IMR-90 (cell line): ENCODE results near the gene COPS7A. TPM values are rescaled to one million over a fixed set of nuclear protein-coding genes. Genes with fewer than 3 reads are reported as not detected.

Experiments
- ATAC-seq: fragments of 200-7000 bp; cut with Tn5 transposase; 2 replicates; pipeline ENCODE4 v1.9.1; 2020; ENCODE audit warnings: low read depth, mild to moderate bottlenecking, moderate library complexity
- BruUV-seq: library from RNA; stranded (reverse); fragments of 400-500 nt; replicated peaks from 2 replicates; lab custom pipeline; 2021; lab: Mats Ljungman, UMichigan
- CTCF ChIA-PET: fragments of 300-600 bp; formaldehyde crosslinking; extraction: SDS; loops from one replicate; lab custom pipeline; 2021; ENCODE audit warnings: antibody characterized with exemption; lab: Yijun Ruan, JAX
- POLR2A ChIA-PET: fragments of 300-600 bp; sonication (Branson Sonifier 250); formaldehyde crosslinking; loops from one replicate; lab custom pipeline; 2022; ENCODE audit warnings: antibody characterized with exemption; ENCODE audit not compliant: unreplicated experiment; lab: Charles Lee
- DNase-seq: peaks from one replicate; pipeline ENCODE4 v3.0.0; 2013
- H2AFZ ChIP-seq: replicated peaks from 2 replicates; pipeline ENCODE3; 2013; ENCODE audit warnings: low read length, mild to moderate bottlenecking; ENCODE audit not compliant: poor library complexity
- H2AK5ac ChIP-seq: 2 replicates; pipeline ENCODE4 v1.6.1; 2013; ENCODE audit warnings: low read depth, low read length, inconsistent platforms
- H2AK9ac ChIP-seq: replicated peaks from 2 replicates; pipeline ENCODE3; 2013; ENCODE audit warnings: mild to moderate bottlenecking, low read depth, low read length, moderate library complexity; ENCODE audit not compliant: poor library complexity
- H2BK120ac ChIP-seq: 2 replicates; pipeline ENCODE4 v1.6.1; 2013; ENCODE audit warnings: low read depth, low read length, inconsistent platforms
- H2BK15ac ChIP-seq: 3 replicates; pipeline ENCODE4 v1.6.1; 2013; ENCODE audit warnings: low read depth, low read length, inconsistent platforms
- H2BK20ac ChIP-seq: 2 replicates; pipeline ENCODE4 v1.6.1; 2013; ENCODE audit warnings: low read depth, mild to moderate bottlenecking, inconsistent platforms, low read length, moderate library complexity
- H2BK5ac ChIP-seq: 2 replicates; pipeline ENCODE4 v1.6.1; 2013; ENCODE audit warnings: mild to moderate bottlenecking, low read depth, low read length, inconsistent platforms; ENCODE audit not compliant: poor library complexity, severe bottlenecking
- H3K14ac ChIP-seq: replicated peaks from 2 replicates; pipeline ENCODE4 v1.6.1; 2013; ENCODE audit warnings: low read depth, low read length, inconsistent platforms
- H3K18ac ChIP-seq: 2 replicates; pipeline ENCODE4 v1.6.1; 2013; ENCODE audit warnings: low read depth, low read length, control low read depth
- H3K23ac ChIP-seq: 2 replicates; pipeline ENCODE4 v1.6.1; 2013; ENCODE audit warnings: low read depth, low read length, inconsistent platforms
- H3K27ac ChIP-seq: 2 replicates; pipeline ENCODE4 v1.5.1; 2013; ENCODE audit warnings: mild to moderate bottlenecking, control low read depth, low read length; ENCODE audit not compliant: insufficient read depth
- H3K27me3 ChIP-seq: 2 replicates; pipeline ENCODE4 v1.6.1; 2013; ENCODE audit warnings: low read length; ENCODE audit not compliant: control insufficient read depth, insufficient read depth
- H3K36me3 ChIP-seq: 2 replicates; pipeline ENCODE4 v1.6.1; 2013; ENCODE audit warnings: low read length, mixed read lengths; ENCODE audit not compliant: control insufficient read depth, insufficient read depth
- H3K4ac ChIP-seq: 2 replicates; pipeline ENCODE4 v1.6.1; 2013; ENCODE audit warnings: low read depth, low read length, inconsistent platforms
- H3K4me1 ChIP-seq: 2 replicates; pipeline ENCODE4 v1.6.1; 2013; ENCODE audit warnings: low read length, mixed read lengths; ENCODE audit not compliant: control insufficient read depth, insufficient read depth
- H3K4me2 ChIP-seq: 2 replicates; pipeline ENCODE4 v1.6.1; 2013; ENCODE audit warnings: low read depth, mild to moderate bottlenecking, control low read depth, low read length, moderate library complexity
- H3K4me3 ChIP-seq: 2 replicates; pipeline ENCODE4 v1.5.1; 2013; ENCODE audit warnings: low read depth, mild to moderate bottlenecking, control low read depth, low read length, moderate library complexity; ENCODE audit not compliant: insufficient read depth
- H3K56ac ChIP-seq: 2 replicates; pipeline ENCODE4 v1.6.1; 2013; ENCODE audit warnings: low read length, inconsistent platforms; ENCODE audit not compliant: insufficient read depth; ENCODE audit errors: extremely low read depth
- H3K79me1 ChIP-seq, 2 experiments: 2 replicates each; pipeline ENCODE4 v1.6.1; 2013; ENCODE audit warnings: low read length in 2 of 2, inconsistent platforms in 1 of 2, low read depth in 1 of 2
- H3K9ac ChIP-seq: 2 replicates; pipeline ENCODE4 v1.6.1; 2013; ENCODE audit warnings: low read depth, low read length, control low read depth
- H3K9me1 ChIP-seq: 2 replicates; pipeline ENCODE4 v1.6.1; 2013; ENCODE audit warnings: low read length, inconsistent platforms; ENCODE audit not compliant: insufficient read depth
- H3K9me3 ChIP-seq: 2 replicates; pipeline ENCODE4 v1.6.1; 2013; ENCODE audit warnings: low read length; ENCODE audit not compliant: control insufficient read depth, insufficient read depth
- H4K20me1 ChIP-seq: 2 replicates; pipeline ENCODE4 v1.6.1; 2013; ENCODE audit warnings: low read length, inconsistent platforms; ENCODE audit not compliant: insufficient read depth
- H4K5ac ChIP-seq: 2 replicates; pipeline ENCODE4 v1.6.1; 2013; ENCODE audit warnings: mild to moderate bottlenecking, low read depth, low read length, control low read depth
- H4K8ac ChIP-seq, 2 experiments: 2 replicates each; pipeline ENCODE4 v1.6.1; 2013; ENCODE audit warnings: low read depth in 2 of 2, low read length in 2 of 2, control low read depth in 1 of 2, inconsistent platforms in 1 of 2
- H4K91ac ChIP-seq: 2 replicates; pipeline ENCODE4 v1.6.1; 2013; ENCODE audit warnings: low read depth, low read length, inconsistent platforms; ENCODE audit not compliant: insufficient read depth
- BHLHE40 ChIP-seq: fragments of 150-350 bp; IDR thresholded peaks from 2 replicates; pipeline ENCODE4 v1.6.1; 2016; ENCODE audit warnings: mild to moderate bottlenecking, low read depth, low read length
- CEBPB ChIP-seq: IDR thresholded peaks from 2 replicates; pipeline ENCODE4 v1.6.1; 2012; ENCODE audit warnings: low read depth, low read length, improper control_type of control experiment
- CHD1 ChIP-seq: IDR thresholded peaks from 2 replicates; pipeline ENCODE4 v1.6.1; 2012; ENCODE audit warnings: low read depth, low read length, improper control_type of control experiment
- FOS ChIP-seq: fragments of 150-350 bp; IDR thresholded peaks from 2 replicates; pipeline ENCODE4 v1.6.1; 2016; ENCODE audit warnings: low read depth, low read length
- MAFK ChIP-seq: IDR thresholded peaks from 2 replicates; pipeline ENCODE4 v1.6.1; 2012; ENCODE audit warnings: low read depth, low read length, improper control_type of control experiment
- MAZ ChIP-seq: IDR thresholded peaks from 2 replicates; pipeline ENCODE4 v1.6.1; 2012; ENCODE audit warnings: low read depth, mild to moderate bottlenecking, low read length, improper control_type of control experiment, moderate library complexity, borderline replicate concordance
- MXI1 ChIP-seq: IDR thresholded peaks from 2 replicates; pipeline ENCODE4 v1.6.1; 2012; ENCODE audit warnings: low read depth, mild to moderate bottlenecking, low read length, moderate library complexity, borderline replicate concordance
- NFE2L2 ChIP-seq: fragments of 150-350 bp; IDR thresholded peaks from 2 replicates; pipeline ENCODE4 v1.6.1; 2016; ENCODE audit warnings: low read depth, mild to moderate bottlenecking, low read length
- POLR2A ChIP-seq: IDR thresholded peaks from 2 replicates; pipeline ENCODE4 v1.6.1; 2012; ENCODE audit warnings: mild to moderate bottlenecking, low read depth, low read length
- RAD21 ChIP-seq: IDR thresholded peaks from 2 replicates; pipeline ENCODE4 v1.6.1; 2012; ENCODE audit warnings: low read length, improper control_type of control experiment
- RCOR1 ChIP-seq: IDR thresholded peaks from 2 replicates; pipeline ENCODE4 v1.6.1; 2012; ENCODE audit warnings: mild to moderate bottlenecking, low read length, improper control_type of control experiment; ENCODE audit not compliant: insufficient replicate concordance
- RFX5 ChIP-seq: IDR thresholded peaks from 2 replicates; pipeline ENCODE4 v1.8.0; 2012; ENCODE audit warnings: low read depth, mild to moderate bottlenecking, low read length, moderate library complexity
- SMC3 ChIP-seq: fragments of 150-350 bp; IDR thresholded peaks from 2 replicates; pipeline ENCODE4 v1.6.1; 2016; ENCODE audit warnings: low read depth, mild to moderate bottlenecking, antibody characterized with exemption, low read length, moderate library complexity
- WGBS, 2 experiments: methylation state at CpG; one replicate each; pipeline versions ENCODE4 v1.1.5 to v1.1.7; 2013; ENCODE audit warnings: missing lambda C conversion rate in 2 of 2; ENCODE audit not compliant: insufficient read length in 1 of 2; ENCODE audit errors: extremely low coverage in 2 of 2; 5-methylcytosine and 5-hydroxymethylcytosine counted together
- dilution Hi-C: fragments of 300-500 bp; cut with HindIII; formaldehyde crosslinking; loops from one replicate; pipeline ENCODE4 v1.14.3; 2018; ENCODE audit warnings: low sequenced_read_pairs; ENCODE audit not compliant: unreplicated experiment
- in situ Hi-C: fragments of 300-500 bp; cut with MboI; formaldehyde crosslinking; loops from 3 replicates; pipeline ENCODE4 v1.14.3; 2019; ENCODE audit warnings: low sequenced_read_pairs, inconsistent platforms, mixed read lengths
- intact Hi-C: fragments of 100-400 bp; cut with micrococcal nuclease; formaldehyde crosslinking; loops from 2 replicates; pipeline ENCODE4 v1.10.0; 2022
- polyA plus RNA-seq, 3 experiments: library from polyadenylated mRNA; depleted of rRNA; stranded (reverse); fragments of >200 nt; gene quantifications; 2 replicates each; pipeline ENCODE4 v1.2.3, GENCODE V29; 2012; ENCODE audit warnings: low replicate concordance in 1 of 3
- total RNA-seq: library from RNA; depleted of rRNA; stranded (reverse); fragments of >200 nt; gene quantifications from 2 replicates; pipeline ENCODE4 v1.2.3, GENCODE V29; 2012
- TF ChIP-seq, protein P1 (sequence below): fragments of 150-350 bp; IDR thresholded peaks from 2 replicates; pipeline ENCODE4 v1.6.1; 2017; ENCODE audit warnings: mild to moderate bottlenecking, antibody characterized with exemption, low read length, low read depth
- TF ChIP-seq, protein P2 (sequence below): conservative IDR thresholded peaks from 2 replicates; pipeline ENCODE4 v1.5.1; 2012; ENCODE audit warnings: mild to moderate bottlenecking, low read depth, low read length, improper control_type of control experiment
- TF ChIP-seq, protein P3 (sequence below): fragments of 150-350 bp; IDR thresholded peaks from 2 replicates; pipeline ENCODE4 v1.6.1; 2016; ENCODE audit warnings: low read depth, mild to moderate bottlenecking, low read length, moderate library complexity, borderline replicate concordance

The COPS7A gene
- total and polyA plus RNA-seq, 2 of the 4 experiments (the other 2 are of a cell fraction): 58.8 to 135 TPM

DNA sequence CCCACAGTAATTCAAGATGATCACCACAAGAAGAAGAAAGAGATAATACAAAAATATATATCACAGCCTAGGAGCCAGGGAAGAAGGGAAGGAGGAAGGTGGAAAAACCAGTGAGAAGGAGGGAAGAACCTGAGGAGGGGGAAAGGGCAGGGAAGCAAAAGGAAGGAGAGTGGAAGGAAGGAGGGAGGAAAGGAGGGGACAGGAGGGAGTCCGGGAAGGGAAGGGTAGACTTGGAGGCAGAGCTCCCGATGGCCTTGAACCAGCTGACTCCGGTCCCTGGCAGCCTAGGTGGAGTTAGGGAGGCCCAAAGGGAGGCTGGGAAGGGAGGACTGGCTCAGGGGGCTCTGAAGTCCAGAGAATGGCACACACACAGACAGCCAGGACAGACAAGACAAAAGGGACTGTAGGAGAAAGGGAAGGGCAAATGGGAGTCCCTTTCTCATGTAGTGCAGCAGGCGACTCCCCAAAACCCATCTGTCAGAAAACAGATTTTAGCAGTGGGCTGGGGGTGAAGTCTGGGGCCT, 30.0 kb upstream of the COPS7A start:
- Histone ChIP-seq H3K9me3 (no peaks in the 10 kb centered on the region), H2AK5ac (no peak overlapping the region), H3K27me3 (no peaks in the 10 kb centered on the region), H2BK120ac (no peak overlapping the region), H4K91ac (no peak overlapping the region), H3K9ac (no peak overlapping the region), H4K8ac (no peak overlapping the region), H2BK5ac (no peak overlapping the region), H3K27ac (no peak overlapping the region), H4K5ac (no peak overlapping the region), H3K4me3 (no peak overlapping the region), H3K18ac (no peak overlapping the region), H2BK15ac (no peak overlapping the region), H2AK9ac (no peak overlapping the region), H3K23ac (no peak overlapping the region), H3K9me1 (no peaks in the 10 kb centered on the region), H2AFZ (no peak overlapping the region), H3K14ac (no peak overlapping the region), H3K79me1 (peaks cover 8 to 21% of the 10 kb centered on the region in 2 experiments; a peak in 3 of 4 replicates), H3K36me3 (peaks cover 8% of the 10 kb centered on the region), H3K4me1 (peaks cover 2% of the 10 kb centered on the region; the same call in 1 of the 2 replicates), H3K56ac (no peak overlapping the region), H3K4me2 (no peak overlapping the region), H3K4ac (no peak overlapping the region), H2BK20ac (no peak overlapping the region), H4K20me1 (no peaks in the 10 kb centered on the region)
- intact Hi-C loops: no loop called here
- ChIA-PET POLR2A (no interaction called here), CTCF (no interaction called here)
- no TSS peak for BruUV-seq
- dilution Hi-C loops: no loop called here
- ATAC-seq (no peak), DNase-seq (no peak)
- in situ Hi-C loops: no loop called here
- TF ChIP-seq, protein P1, sequence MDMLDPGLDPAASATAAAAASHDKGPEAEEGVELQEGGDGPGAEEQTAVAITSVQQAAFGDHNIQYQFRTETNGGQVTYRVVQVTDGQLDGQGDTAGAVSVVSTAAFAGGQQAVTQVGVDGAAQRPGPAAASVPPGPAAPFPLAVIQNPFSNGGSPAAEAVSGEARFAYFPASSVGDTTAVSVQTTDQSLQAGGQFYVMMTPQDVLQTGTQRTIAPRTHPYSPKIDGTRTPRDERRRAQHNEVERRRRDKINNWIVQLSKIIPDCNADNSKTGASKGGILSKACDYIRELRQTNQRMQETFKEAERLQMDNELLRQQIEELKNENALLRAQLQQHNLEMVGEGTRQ: no peak
- TF ChIP-seq NFE2L2 (no peak), FOS (no peak), CEBPB (no peak), CHD1 (no peak), RCOR1 (no peak), MAFK (no peak), RAD21 (no peak), RFX5 (no peak), POLR2A (no peak), MAZ (no peak), MXI1 (no peak), SMC3 (no peak), BHLHE40 (no peak)
- TF ChIP-seq, protein P2, sequence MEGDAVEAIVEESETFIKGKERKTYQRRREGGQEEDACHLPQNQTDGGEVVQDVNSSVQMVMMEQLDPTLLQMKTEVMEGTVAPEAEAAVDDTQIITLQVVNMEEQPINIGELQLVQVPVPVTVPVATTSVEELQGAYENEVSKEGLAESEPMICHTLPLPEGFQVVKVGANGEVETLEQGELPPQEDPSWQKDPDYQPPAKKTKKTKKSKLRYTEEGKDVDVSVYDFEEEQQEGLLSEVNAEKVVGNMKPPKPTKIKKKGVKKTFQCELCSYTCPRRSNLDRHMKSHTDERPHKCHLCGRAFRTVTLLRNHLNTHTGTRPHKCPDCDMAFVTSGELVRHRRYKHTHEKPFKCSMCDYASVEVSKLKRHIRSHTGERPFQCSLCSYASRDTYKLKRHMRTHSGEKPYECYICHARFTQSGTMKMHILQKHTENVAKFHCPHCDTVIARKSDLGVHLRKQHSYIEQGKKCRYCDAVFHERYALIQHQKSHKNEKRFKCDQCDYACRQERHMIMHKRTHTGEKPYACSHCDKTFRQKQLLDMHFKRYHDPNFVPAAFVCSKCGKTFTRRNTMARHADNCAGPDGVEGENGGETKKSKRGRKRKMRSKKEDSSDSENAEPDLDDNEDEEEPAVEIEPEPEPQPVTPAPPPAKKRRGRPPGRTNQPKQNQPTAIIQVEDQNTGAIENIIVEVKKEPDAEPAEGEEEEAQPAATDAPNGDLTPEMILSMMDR: no peak
- TF ChIP-seq, protein P3, sequence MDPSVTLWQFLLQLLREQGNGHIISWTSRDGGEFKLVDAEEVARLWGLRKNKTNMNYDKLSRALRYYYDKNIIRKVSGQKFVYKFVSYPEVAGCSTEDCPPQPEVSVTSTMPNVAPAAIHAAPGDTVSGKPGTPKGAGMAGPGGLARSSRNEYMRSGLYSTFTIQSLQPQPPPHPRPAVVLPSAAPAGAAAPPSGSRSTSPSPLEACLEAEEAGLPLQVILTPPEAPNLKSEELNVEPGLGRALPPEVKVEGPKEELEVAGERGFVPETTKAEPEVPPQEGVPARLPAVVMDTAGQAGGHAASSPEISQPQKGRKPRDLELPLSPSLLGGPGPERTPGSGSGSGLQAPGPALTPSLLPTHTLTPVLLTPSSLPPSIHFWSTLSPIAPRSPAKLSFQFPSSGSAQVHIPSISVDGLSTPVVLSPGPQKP: no peak
- WGBS, 2 experiments: no CpG with 5 or more reads among the region's 4 CpGs
